Skin epidermis (tissue), 12 donors: Measurements from ENCODE around the gene GATC.

Experiments
- H3K27ac ChIP-seq, 21 experiments: fragments of 200-600 bp; sonication (generic) in 11 of 21; one replicate each; pipeline ENCODE4 v1.5.0; 2020; ENCODE audit warnings: mild to moderate bottlenecking in 3 of 21, inconsistent platforms in 2 of 21, moderate library complexity in 2 of 21
- H3K4me3 ChIP-seq, 7 experiments: fragments of 200-600 bp; sonication (generic) in 2 of 7; one replicate each; pipeline ENCODE4 v1.5.0; 2020; ENCODE audit warnings: inconsistent platforms in 2 of 7, mild to moderate bottlenecking in 2 of 7, moderate library complexity in 1 of 7

Gene GATC, protein sequence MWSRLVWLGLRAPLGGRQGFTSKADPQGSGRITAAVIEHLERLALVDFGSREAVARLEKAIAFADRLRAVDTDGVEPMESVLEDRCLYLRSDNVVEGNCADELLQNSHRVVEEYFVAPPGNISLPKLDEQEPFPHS

GRCh38 chr12:120445911-120446843 is at the start of gene GATC, which contains the start of gene TRIAP1:
Gene GATC, plus strand, starts transcription at chr12:120446444. Its CDS starts 37 bp downstream, at chr12:120446481.
Gene TRIAP1, minus strand, starts transcription at chr12:120446384. Its CDS starts 12 bp downstream, at chr12:120446372.
- Histone ChIP-seq H3K4me3 (peak within 1 kb of the TSS; percentile 83 to 100 (median 96)), H3K27ac (peak within 1 kb of the TSS; percentile 57 to 97 (median 89))

DNA sequence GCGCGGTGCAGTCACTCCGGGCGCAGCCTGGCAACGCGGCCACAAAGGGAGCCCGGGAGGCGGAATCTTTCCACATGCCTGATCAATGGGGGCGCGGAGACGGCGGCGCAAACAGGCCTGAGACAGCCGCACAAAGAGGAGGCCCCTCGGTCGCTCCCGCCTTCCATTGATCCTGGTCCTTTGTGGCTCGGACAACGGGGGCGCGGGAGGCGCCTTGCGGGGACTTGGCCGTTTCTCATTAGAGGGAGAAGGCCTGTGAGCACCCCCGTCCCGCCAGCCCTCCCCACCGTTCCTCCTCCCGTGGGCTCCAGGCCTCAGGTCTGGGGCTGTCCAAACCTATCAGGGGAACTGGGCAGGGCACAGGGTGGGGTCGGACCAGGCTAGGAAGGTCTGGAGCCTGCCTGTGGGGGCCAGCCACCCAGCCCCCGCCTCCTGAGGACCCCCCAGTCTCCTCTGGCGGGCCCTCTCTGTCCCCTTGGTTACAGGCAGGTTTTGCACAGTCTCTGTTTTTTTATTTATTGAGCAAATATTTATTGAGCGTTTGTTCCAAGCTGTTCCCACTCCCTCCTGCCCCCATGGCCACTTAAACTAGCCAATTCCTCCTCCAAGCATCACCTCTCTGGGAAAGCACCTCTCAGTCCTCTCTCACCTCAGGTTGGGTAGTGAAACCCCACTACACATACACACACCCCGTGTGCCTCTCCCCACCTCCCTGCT is 48.3 kb upstream of the GATC start:
- no peak overlapping the region for H3K27ac ChIP-seq
- H3K4me3 ChIP-seq = no peak overlapping the region

GRCh38 chr12:120399531-120399930 is 46.7 kb upstream of the GATC start:
- Histone ChIP-seq H3K27ac (no peak overlapping the region), H3K4me3 (no peak overlapping the region)

DNA sequence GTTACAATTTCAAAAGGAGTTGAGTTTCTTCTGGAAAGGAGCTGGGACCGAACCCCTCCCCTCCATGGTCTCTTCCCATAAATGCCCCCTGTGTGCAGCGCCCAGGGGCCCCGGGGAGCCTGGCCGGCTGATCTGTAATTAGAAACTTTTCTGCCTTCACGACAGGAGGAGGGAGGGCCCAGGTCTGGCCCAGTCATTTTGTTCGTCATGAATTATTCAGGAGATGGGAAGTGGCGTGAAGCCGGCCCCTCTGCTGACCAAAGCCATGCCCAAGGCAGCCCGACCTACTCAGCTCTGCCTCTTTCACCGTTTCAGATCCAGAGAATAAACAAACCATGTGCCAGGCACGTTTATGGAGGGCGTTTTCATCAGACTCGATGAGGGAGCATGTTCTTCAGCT is 44.0 kb upstream of the GATC start:
- Histone ChIP-seq H3K27ac (no peak overlapping the region), H3K4me3 (no peak overlapping the region)

GRCh38 chr12:120403869-120404268 is 42.4 kb upstream of the GATC start:
- Histone ChIP-seq H3K4me3 (no peak overlapping the region), H3K27ac (no peak overlapping the region)

DNA sequence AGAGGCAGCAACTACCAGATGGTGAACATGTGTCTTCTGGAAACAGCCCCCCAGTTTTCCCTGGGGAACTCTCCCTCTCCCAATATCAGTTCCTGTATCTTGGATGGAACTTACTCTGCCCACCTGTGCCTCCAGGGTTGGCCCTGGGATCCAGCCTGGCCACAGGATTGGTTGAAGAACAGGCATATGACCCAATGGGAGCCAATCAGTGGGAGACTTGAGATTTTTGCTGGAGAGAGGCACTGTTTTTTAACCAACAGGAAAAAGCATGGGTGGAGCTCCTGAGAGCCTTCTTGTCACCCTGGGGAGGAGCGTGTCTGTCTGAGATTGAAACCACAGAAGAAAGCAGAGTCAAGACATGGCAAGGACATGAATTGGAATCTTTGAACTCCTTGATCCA is 42.0 kb upstream of the GATC start:
- Histone ChIP-seq H3K4me3 (no peak overlapping the region), H3K27ac (no peak overlapping the region)

GRCh38 chr12:120406069-120406468 is 40.2 kb upstream of the GATC start:
- Histone ChIP-seq H3K27ac (peak overlapping the region in 1 of 21 experiments; percentile 26), H3K4me3 (no peak overlapping the region)

DNA sequence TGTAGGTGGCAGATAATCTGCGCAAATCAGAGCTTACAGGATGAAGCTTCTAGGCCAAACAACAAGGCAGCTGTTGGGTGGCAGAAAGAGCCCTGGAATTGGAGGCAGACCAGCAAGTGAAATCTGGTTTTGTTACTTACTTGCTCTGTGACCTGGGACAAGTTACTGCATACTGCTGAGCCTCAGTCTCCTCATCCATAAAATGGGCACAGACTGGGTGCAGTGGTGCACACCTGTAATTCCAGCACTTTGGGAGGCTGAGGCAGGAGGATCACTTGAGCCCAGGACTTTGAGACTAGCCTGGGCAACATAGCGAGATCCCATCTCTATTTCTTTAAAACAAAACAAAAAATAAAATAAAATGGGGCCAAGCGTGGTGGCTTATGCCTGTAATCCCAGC is 39.7 kb upstream of the GATC start:
- no peak overlapping the region for H3K4me3 ChIP-seq
- no peak overlapping the region for H3K27ac ChIP-seq

- no peak overlapping the region for H3K27ac ChIP-seq
- H3K4me3 ChIP-seq = no peak overlapping the region
Observed at GRCh38 chr12:120408771-120409170, 37.5 kb upstream of the GATC start.

DNA sequence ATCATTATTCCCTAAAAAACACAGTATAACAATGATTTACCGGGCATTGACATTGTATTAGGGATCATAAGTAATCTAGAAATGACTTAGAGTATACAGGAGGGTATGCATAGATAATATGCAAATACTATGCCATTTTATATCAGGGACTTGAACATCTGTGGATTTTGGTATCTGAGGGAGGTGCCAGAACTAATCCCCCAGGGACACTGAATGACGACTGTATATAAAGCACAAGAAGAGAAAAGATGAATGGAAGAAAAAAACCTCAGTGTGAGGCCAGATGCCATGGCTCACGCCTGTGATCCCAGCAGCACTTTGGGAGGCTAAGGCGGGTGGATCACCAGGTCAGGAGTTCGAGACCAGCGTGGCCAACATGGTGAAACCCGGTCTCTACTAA is 33.8 kb upstream of the GATC start:
- no peak overlapping the region for H3K4me3 ChIP-seq
- H3K27ac ChIP-seq = no peak overlapping the region

DNA sequence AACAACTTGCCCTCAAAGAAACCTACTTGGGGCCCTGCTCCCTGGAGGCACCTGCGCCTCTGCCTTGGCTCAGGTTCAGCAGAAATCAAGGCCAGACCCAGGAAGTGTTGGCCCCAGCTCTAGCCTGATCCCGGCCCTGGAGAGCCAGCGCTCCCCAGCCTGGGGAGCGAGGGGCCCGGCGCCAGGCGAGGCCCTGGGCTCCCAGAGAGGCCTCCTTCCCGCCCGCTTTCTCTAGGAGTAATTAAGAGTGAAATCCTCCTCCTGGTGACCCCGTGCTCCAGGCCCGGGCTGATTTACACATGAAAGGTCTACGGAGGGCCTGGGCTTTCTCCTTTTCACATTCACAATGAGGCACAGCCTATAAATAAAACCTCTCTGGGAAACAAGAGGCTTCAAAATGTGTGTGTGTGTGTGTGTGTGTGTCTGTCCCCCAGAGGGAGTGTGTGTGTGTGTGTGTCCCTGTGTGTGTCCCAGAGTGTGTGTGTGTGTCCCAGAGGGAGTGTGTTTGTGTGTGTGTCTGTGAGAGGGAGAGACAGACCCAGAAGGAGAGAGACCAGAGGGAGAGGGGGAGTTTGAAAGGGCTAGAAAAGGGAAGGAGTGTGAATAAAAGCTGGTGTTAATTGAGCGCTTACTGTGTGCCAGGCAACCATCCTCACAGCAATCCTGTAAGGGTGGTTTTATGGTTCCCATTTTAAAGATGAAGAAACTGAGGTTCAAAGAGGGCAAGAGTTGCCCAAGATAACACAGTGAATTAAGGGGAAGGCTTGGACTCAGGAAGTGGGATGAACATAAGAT is 32.1 kb upstream of the GATC start:
- peak overlapping the region in 1 of 21 experiments; percentile 21 for H3K27ac ChIP-seq
- no peak overlapping the region for H3K4me3 ChIP-seq

DNA sequence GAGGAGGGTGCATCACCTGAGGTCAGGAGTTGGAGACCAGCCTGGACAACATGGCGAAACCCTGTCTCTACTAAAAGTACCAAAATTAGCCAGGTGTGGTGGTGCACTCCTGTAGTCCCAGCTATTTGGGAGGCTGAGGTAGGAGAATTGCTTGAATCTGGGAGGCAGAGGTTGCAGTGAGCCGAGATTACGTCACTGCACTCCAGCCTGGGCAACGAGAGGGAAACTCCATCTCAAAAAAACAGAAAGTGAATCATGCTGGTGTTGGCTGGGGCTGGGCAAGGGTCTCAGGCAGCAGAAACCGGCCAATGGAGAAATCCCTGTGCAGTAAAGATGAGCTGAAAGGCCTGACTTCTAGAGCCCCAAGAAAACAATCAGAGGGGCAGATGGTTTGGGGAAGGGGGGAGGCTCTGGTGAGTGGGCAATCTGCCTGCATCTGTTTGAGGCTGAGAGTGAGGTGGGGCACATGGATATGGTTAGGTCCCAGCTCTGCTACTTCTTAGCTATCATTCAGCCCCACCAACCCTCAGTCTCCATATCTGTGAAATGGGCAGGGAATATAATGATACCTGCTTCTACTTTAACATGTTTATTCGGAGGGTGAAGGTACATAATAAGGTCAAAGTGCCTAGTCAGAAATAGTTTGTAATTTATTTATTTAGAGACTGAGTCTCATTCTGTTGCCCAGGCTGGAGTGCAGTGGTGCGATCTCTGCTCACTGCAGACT is 29.6 kb upstream of the GATC start:
- Histone ChIP-seq H3K27ac (no peak overlapping the region), H3K4me3 (no peak overlapping the region)

- Histone ChIP-seq H3K27ac (no peak overlapping the region), H3K4me3 (no peak overlapping the region)
Observed at GRCh38 chr12:120417917-120418580, 28.2 kb upstream of the GATC start.

DNA sequence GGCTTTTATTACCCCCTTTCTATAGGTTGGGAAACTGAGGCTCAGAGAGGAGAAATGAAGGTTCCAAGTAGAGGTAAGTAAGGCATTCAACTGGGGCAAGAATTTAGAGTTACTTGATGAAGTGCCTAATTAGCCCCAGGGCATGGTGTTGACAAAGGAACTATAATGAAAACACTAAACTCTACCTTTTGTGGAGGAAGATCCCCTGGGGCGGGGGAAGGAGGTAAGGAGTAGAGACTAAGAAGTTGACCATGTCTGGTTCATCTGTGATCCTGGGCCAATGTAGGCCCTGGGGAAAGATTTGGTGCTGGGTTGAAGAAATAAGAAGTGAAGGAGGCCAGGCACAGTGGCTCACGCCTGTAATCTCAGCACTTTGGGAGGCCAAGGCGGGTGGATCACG is 24.5 kb upstream of the GATC start:
- no peak overlapping the region for H3K27ac ChIP-seq

DNA sequence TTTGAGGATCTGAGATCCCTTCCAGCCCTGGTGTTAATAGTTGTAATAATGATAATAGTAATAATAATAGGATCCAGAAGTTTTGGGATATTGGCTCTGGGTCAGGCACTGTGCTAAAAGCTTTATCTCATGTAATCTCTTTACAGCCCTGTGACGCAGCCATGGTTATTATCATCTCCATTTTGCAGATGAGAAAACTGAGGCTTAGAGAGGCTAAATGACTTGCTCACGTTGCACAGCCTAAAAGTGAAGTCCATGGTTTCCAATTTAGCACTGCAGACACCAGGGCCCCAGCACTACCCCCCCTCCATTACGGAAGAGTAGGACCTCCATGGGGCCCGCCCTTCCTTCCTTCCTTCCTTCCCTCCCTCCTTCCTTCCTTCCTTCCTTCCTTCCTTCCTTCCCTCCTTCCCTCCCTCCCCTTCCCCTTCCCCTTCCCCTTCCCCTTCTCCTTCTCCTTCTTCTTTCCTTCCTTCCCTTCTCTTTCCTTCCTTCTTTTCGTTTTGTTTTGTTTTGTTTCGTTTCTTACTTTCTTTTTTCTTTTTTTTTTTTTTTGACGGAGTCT is 23.3 kb upstream of the GATC start:
- no peak overlapping the region for H3K4me3 ChIP-seq
- no peak overlapping the region for H3K27ac ChIP-seq

More for the DNA sequence above, 24.5 kb upstream of the GATC start:
- H3K4me3 ChIP-seq = no peak overlapping the region

DNA sequence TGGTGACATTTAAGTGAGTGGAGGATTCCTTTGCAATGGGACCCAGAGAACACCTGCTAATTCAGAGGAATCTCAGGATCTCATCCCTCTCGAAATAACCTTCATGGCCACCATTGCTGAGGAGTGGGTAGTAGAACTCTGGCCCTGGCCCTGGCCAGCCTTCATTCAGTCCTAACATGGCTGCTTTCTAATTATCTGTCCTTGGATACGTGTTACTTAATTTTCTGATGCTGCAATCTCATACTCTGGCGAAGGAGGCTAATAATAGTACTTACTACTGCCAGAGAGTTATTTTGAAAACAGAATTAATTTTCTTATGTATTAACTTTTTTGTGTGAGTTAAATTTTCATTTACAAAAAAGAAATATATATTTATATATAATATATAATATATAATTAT is 20.4 kb upstream of the GATC start:
- Histone ChIP-seq H3K27ac (no peak overlapping the region), H3K4me3 (no peak overlapping the region)

DNA sequence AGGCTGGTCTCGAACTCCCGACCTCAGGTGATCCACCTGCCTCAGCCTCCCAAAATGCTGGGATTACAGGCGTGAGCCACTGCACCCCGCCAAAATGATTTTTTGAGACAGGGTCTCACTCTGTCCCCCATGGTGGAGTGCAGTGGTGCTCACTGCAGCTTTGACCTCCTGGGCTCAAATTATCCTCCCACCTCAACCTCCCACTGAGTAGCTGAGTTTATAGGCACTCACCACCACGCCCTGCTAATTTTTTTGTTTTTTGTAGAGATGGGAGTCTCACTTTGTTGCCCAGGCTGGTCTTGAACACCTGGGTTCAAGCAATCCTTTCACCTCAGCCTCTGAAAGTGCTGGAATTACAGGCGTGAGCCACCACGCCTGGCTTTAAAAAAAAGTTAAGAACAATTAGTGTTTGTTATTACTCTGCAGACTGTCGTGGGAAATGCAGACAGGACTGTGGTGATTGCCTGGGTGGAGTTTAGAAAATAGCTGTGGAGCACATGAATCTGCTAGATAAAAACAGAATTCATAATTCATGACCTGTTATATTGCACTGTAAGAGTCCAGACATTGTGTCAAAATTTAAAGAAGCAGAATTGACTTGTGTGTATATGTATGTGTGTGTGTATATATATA is 17.5 kb upstream of the GATC start:
- no peak overlapping the region for H3K27ac ChIP-seq

GRCh38 chr12:120429368-120429767 is 16.9 kb upstream of the GATC start:
- H3K27ac ChIP-seq = no peak overlapping the region
- H3K4me3 ChIP-seq = no peak overlapping the region

More for the DNA sequence above, 17.5 kb upstream of the GATC start:
- H3K4me3 ChIP-seq = no peak overlapping the region
